GM19035 (cell line): ENCODE measurements around the gene SCAPER.
"Not testable (repeated sequence)": the region's sequence is repeated elsewhere in the genome, so short reads cannot be mapped to it uniquely, and the experiment has no call there.

ENCODE experiments used
- ATAC-seq: cut with Tn5 transposase; IDR thresholded peaks from one replicate; pipeline ENCODE4 v1.9.1; 2021; ENCODE audit not compliant: unreplicated experiment

The SCAPER gene

DNA sequence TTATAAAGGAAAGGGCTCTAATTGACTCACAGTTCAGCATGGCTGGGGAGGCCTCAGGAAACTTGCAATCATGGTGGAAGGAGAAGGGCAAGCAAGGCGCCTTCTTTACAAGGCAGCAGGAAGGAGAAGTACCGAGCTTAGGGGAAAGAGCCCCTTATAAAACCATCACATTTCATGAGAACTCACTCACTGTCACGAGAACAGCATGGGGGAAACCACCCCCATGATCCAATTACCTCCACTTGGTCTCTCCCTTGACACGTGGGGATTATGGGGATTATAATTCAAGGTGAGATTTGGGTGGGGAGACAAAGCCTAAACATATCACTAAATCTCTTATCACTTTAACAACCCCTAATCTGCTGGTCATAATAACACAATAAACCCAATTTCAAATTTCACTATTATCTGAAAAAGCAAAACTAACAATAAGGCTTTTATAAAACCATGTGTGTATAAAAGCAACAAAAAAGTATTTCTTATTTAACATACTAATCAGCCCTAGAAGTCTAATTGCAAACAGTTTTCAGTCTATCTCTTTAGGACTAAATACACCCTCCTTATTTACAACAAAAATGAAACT, 43.2 kb downstream of the SCAPER start:
- ATAC-seq, result no peak

DNA sequence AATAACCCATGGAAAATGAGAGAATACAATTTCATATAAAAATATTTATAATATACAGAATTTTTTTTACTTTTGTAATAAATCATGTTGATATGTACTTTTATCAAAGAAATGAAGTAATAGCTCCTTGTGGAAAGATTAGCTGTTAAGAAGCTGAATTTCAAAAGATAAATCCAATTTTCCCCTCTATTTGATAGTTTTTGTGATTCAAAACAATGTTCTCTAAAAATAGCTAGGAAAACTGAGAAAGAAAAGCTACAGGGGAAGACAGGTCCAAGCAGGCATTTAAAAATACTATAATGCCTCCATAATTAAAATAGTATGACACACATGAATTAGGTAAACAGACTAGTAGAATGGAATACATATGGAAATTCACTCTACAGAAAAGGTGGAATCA, 44.9 kb downstream of the SCAPER start:
- no peak for ATAC-seq

DNA sequence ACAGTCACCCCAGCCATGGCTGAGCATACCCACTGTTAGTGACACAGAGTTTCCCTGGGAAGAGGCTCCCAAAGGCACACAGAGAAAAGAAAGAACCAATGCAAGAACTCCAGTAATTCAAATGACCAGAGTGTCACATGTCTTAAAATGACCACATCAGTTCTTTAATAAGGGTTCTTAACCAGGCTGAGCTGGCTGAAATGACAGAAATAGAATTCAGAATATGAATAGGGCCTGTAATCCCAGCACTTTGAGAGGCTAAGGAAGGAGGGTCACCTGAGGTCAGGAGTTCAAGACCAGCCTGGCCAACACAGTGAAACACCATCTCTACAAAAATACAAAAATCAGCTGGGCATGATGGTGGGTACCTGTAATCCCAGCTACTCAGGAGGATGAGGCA, 54.8 kb downstream of the SCAPER start:
- not testable (repeated sequence) for ATAC-seq

DNA sequence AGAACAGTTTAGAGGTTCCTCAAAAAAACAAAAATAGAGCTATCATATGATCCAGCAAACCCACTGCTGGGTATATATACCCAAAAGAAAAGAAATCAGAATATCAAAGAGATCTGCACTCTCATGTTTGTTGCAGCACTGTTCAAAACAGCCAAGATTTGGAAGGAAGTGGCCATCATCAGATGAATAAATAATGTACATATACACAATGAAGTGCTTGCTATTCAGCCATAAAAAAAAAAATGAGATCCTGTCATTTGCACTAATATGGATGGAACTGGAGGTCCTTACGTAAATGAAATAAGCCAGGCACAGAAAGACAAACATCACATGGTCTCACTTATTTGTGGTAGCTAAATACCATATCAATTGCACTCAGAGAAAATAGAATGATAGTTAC, 58.4 kb downstream of the SCAPER start:
- ATAC-seq, result no peak

DNA sequence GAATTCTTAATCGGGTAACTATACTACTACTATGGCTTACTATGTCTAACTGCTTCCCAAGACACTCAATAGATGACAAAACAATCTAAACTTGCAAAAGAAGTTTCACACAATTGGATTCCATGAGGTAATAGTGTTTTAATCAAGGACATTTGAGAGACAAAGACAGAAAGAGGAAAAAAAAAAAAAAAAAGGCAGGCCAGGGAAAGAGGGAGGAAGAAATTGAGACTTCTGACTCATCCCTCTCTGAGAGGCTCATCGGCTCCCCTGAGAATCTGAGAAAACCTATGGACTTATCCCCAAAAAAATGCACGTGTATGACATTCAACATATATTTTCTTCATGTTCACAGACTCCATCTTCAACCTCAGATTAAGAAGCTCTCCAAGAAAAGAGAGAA, 61.0 kb downstream of the SCAPER start:
- ATAC-seq, result no peak

DNA sequence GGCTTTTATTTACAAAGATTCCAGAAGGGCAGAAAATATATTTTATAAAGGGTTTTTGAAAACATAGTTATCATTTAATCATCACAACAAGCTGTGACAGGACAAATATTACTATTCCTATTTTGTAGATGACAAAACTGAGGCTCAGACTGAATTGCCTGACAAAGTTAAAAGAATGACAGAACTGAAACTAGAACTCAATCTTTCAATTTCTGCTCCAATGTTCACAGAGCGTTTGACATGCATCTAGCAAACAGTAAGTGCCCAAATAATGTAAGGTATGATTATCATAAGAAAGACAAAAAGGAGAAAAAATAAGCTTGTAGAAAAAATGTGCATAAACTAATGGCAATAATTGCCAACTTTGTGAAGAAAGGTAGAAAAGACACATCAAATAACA, 61.9 kb downstream of the SCAPER start:
- no peak for ATAC-seq

DNA sequence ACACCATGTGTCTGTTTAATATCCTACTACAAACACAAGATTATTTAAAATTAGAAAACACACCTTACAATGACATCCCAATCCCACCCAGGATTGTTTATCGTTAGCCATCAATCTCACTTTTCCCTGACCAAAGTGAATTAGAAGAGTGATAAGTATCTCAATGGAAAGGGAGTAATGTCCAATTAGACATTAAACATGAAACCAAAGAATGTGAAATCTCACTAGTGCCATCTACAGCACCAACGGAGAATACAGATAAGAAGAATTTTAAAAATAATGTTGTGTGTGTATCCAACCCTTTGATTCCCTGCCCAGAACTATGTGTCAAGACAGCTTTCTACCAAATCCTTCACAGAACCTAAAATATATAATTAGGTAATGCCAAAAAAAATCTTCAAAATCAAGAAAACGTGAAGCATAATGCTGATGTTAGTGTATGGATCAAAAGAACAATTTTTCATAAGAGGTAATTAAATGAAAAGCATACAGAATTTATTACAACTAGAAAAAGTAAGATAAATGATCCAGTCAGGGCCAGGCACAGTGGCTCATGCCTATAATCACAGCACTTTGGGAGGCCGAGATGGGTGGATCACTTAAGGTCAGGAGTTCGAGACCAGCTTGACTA, 64.2 kb downstream of the SCAPER start:
- no peak for ATAC-seq

DNA sequence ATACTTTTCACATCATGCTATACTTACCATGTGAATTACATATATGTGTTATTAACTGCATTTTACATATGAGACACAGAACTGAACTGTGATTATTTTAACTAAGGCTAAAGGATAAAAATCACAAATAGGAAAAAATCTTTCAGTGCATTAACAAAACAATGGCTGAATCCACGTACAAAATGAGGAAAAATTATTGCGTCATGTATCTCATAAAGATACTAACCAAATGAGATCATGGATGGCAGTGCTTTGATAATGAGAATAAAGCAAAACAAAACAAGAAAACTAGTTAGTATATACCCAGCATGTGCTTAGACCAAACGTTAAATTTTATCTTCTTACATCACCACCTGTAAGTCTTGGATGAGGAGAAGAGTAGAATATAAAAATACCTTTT, 66.0 kb downstream of the SCAPER start:
- no peak for ATAC-seq

DNA sequence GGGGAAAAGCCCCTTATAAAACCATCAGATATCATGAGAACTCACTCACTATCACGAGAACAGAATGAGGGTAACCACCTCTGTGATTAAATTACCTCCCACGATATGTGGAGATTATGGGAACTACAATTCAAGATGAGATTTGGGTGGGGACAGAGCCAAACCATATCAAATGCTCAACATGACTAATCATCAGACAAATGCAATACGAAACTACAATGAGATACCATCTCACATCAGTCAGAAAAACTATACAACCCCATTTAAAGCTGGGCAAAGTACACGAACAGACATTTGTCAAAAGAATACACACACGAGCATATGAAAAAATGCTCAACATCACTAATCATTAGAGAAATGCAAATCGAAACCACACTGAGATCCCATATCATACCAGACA, 67.7 kb downstream of the SCAPER start:
- no peak for ATAC-seq

DNA sequence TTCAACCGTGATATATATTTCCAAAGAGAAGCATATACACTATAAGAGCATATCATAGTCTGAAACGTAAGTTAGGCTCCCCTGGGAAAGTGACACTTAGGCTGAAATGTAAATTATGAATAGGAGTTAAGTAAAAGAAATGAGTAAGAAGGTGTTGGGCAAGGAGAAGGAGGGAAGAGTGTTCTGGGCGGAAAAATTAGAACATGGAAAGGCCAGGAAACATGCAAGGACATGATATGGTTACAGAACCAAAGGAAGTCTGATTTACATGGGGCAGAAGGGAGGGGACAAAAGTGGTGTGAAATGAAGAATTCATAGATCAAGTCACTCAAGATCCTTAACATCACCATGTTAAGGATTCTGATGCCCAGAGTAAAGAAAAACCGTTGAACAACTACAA, 75.2 kb downstream of the SCAPER start:
- no peak for ATAC-seq

DNA sequence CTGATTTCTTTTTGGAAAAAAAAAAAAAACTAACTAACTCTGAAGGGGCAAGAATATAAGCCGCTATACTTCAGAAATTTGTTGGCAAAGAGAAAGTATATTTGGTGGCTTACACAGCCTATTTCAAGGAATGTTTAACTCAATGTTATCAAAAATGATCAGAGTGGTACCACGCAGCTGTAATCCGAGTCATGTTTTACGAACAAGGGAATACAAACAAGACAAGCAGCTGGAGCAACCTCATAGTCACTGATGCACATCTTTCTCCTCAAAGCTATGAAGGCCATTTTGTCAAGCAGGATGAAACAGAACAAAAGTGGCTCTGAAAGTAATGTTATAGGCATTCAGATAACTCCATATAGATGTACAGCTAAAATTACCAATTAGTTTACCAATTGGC, 81.2 kb downstream of the SCAPER start:
- ATAC-seq, result no peak

DNA sequence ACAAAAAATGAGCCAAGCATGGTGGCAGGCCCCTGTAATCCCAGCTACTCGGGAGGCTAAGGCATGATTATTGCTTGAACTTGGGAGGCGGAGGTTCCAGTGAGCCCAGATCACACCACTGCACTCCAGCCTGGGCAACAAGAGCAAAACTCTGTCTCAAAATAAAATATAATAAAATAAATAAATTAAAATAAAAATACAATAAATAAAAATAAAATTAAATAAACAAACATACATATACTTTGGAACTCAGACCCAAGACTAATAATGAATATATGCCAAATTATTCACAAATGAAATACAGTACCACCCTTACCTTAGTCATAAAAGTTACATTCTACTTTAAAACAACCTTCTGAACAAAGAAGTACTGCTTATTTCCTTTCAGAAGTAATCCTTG, 81.8 kb downstream of the SCAPER start:
- ATAC-seq, result no peak

DNA sequence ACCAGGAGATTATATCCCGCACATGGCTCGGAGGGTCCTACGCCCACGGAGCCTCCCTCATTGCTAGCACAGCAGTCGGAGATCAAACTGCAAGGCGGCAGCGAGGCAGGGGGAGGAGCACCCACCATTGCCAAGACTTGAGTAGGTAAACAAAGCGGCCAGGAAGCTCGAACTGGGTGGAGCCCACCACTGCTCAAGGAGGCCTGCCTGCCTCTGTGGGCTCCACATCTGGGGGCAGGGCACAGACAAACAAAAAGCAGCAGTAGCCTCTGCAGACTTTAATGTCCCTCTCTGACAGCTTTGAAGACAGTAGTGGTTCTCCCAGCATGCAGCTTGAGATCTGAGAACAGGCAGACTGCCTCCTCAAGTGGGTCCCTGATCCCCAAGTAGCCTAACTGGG, 86.2 kb downstream of the SCAPER start:
- not testable (repeated sequence) for ATAC-seq

DNA sequence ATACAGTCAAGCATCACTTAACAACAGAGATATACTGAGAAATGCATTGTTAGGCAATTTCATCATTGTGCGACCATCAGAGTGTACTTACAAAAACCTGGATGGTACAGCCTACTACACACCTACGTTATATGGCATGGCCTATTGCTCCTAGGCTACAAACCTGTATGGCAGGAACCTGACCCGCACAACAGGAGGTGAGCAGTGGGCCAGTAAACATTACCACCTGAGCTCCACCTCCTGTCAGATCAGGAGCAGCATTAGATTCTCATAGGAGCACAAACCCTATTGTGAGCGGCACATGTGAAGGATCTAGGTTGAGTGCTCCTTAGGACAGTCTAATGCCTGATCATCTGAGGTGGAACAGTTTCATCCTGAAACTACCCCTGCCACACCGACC, 89.7 kb downstream of the SCAPER start:
- ATAC-seq, result no peak

DNA sequence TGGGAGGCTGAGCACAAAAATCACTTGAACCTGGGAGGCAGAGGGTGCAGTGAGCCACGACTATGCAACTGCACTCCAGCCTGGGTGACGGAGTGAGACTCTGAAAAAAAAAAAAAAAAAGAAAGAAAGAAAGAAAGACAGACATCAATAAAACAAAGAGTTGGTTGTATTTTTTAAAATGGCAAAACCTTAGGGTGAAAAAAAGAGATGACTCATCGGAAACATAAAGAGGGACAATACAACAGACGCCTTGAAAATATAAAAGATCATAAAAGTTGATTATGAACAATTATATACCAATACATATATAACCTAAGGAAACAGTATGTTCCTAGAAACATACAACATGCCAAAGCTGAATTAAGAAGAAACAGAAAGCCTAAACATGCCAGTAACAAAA, 92.8 kb downstream of the SCAPER start:
- ATAC-seq, result no peak

DNA sequence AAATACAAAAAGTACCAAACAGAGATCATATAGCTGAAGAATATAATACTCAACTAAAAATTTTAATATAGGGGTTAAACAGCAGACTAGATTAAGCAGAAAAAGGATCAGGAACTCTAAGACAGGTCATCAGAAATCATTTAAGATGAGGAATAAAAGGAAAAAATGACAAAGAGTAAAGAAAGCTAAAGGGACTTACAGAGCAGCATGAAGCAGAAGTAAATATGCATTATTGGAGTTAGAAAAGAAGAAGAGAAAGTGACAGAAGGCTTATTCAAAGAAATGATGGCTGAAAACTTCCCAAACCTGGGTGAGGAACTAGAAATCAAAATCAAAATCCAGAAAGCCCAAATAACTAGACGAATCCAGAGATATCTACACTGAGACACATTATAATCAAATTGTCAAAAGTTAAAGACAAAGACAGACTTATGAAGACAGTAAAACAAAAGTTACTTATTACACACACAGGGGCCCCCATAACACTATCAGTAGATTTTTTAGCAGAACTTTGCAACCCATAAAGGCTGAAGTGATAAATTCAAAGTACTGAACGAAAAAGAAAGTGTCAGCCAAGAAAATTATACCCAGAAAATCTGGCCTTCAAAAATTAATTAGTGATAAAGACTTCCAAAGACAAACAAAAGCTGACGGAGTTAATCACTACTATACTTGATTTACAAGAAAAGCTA, 95.6 kb downstream of the SCAPER start:
- no peak for ATAC-seq

DNA sequence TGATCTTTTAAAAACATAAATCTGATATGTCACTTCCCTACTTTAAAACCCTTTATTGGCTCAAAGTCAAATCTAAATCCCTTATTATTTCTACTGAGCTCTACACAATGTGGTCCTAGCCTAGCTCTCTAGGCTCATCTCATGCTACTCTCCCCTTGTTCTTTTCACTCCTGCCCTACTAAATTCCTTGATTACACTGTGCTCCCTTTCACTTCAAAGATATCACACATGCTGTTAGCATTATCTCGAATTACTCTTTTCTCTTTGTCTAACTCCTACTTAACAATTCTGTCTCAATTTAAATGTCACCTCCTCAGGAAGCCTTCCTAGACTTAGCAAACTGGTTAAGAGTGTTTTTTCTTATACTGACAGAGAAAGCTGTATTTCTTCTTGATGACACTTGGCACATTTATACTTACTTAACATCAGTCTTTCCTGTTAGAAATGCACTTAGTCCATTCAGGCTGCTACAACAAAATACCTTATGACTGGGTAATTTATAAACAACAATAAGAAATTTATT, 102.0 kb downstream of the SCAPER start:
- ATAC-seq, result no peak

DNA sequence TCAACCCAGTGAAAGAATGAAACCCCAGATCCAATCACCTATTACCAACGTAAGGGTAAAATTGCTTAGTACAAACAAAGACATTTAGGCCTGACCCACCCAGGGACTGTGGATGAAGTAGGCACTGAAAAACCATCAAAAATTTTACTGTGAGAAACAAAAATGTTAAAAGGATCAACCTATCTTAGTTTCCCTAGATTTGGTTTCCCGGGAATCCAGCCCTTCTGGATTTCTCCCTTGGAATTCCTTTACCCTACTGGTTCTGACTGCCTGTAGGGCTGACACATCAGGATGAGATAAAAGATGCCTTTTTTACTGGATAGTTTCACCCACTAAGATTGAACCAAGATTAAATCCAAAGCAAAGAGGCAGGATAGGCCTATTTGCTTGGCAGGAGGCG, 102.7 kb downstream of the SCAPER start:
- no peak for ATAC-seq

DNA sequence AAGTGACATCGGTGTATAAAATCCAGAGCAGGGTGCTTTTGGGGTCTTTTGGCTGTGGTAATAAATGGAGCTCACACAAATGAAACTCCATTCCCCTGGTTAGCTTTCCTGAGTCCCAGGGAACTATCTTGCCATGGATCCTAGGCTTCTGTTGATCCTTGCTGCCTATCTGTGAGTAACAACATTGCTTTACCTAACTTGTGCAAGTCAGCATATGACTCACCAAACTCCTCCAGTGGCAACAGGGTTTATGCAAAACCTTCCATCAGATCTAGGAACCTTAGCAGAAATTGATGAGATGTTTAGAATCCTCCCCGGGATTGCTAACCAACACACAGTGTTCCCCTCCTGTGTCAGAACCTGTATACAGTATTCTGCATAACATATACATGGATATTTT, 105.4 kb downstream of the SCAPER start:
- no peak for ATAC-seq

DNA sequence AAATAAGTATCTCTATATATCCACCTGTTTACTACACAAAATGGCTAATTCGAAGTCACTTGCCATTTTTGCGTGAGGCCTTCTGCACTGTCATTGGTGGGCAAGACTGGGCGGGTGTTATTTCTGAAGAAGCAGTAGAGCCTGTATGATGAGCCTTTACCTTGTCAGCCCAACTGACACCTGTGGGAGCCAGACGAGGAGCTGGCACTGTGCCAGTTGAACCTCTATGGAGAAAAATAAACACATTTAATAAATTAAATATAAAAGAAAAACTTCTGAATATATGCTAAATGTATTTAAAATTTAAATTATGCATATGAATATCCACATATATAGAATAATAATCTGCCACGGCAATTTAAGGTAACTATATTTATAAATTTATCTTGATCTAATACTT, 109.9 kb downstream of the SCAPER start:
- no peak for ATAC-seq

DNA sequence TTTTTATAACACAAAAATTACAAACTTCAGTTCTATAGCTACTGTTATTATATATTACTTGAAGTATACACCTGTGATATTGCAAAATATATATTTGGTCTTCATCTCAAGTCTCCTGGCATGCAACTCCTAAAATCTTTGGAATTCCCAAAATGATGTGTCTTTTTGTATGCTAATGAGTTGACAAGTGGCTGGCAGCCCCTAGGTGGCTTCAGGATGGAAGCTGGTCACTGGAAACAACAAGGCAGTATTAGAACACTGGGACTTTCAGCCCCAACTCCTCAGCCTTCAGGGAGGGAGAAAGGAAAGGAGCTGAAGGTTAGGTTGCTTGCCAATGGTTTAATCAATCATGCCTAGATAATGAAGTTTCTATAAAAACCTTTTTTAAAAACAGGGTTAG, 112.0 kb downstream of the SCAPER start:
- ATAC-seq, result no peak

DNA sequence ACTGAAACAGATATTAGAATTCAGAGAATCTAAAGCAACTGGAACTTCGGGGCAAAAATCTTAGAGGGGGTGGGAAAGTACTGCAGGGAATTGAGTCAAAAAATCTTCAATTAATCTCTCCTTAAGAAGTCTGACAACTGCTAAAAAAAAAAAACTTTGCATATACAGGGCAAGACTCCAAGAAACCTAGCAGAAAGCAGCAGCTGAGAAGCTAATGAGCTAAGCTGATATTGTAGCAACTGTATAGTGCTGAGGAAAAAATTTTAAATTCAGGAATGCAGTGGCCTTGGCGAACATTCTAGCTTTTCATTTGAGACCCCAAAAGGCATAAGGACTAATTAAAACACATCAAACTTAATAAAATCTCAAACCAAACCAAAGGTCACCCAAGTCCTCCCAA, 113.6 kb downstream of the SCAPER start:
- ATAC-seq, result no peak

DNA sequence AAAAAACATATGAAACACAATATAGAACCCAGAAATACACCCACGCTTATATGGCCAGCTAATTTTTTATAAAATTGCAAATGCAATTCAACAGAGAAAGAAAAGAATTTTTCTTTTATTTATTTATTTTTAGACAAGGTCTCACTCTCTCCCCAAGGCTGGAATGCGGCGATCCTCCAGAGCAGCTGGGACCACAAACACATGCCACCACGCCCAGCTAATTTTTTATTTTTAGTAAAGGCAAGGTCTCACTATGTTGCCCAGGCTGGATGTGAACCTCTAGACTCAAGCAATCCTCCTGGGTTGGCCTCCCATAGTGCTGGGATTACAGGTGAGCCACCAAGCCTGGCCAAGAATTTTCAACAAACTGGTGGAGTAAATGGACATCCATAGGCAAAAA, 117.9 kb downstream of the SCAPER start:
- ATAC-seq, result no peak
